Amniotic stem cell (primary cell): ENCODE measurements around the gene COG4.
A peak's percentile ranks its signal among the peaks of the same experiment; 100 is the strongest.
"Not testable (repeated sequence)": the region's sequence is repeated elsewhere in the genome, so short reads cannot be mapped to it uniquely, and the experiment has no call there.

Source experiments
- DNase-seq: peaks from one replicate; lab custom pipeline; 2025; lab: John Stamatoyannopoulos, UW

COG4 gene

DNA sequence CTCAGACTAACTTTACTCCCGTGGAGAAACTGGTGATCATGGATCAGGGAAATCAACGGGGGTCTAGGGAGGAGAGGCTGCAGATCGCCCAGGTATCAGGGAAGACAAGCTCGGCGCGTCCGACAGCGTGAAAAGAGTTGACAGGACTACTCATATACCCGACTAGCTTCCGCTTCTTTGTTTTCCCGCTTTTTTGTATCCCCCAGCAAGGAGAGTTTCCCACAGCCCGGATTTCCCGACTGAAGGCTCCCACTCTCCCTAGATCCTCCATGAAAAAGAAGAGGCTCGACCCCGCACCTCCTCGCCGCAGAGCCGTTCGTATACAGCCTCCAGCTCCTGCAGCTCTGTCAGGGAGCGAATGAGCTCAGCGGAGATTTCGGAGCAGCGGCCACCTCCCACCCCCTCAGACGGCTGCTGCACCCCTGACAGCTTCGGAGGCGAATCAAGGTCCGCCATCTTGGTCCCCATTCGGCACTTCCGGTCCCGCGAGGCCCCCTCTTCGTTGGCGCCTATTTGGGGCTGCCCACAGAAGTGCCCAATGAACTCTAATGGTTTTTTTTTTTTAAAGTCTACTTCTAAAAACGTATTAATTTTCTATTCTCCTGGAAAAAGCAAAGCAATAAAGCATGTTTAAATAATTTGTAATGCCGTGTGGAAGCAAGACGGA, at the start of gene COG4:
TSS of gene COG4 (minus strand) at position 479 of the 667 bp plus-strand sequence. CDS start at position 468, 11 bp downstream.
- peak; percentile 75 for DNase-seq

DNA sequence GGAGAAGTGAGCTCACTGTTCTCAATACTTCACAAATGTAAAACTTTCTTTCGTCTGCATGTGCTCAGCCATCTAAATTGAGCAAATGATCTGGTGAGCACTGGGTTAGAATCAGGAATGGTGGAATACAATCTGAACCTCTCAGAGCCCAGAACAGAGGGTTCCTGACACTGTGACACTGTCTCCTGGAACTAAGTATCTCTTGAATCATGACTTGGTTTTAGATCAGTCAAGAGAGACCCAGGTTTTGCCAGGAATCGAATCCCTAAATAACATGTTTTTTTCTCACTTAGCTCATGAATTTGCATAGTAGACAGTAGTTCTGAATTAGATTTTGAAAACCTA, 49.5 kb upstream of the COG4 start:
- no peak for DNase-seq

DNA sequence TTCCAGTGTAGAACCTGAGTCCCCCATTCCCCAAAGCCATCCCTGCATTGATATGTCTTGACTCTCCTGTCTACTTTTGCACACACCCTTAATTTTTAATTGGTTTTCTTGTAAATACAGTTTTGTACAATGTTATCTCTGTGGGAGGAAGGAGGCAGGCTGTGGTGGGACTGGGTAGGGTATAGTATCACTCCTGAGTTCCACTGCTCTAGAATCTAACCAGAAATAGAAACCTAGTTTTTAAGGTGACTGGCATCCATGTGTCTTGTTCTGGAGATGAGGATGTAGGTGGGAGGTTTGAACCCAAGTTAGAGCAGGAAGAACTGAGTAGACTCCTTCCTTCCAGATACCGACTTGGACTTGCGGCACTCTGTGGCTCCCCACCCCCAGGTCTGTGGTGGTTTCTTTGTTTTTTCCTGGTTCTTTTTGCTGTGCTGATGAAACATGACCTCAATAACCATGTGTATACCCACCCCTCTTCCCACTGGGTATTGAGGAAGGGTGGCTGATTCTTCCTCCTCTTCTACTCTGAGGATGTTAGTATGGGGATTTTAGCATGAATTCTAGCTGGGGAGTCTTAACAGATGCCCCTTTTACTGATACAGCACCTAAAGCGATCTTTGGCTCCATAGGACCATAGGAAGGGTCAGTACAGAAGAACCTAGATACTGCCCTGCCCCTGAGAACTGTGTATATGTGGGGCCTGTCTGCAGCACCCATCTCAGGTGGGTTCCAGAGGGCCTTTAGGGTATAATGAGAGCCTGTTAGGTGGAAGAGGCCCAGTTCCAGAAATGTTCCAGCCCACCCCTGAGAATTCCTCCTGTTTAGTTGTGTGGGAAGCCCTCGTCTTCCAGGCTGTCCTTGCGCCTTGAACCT, 48.9 kb upstream of the COG4 start:
- no peak for DNase-seq

DNA sequence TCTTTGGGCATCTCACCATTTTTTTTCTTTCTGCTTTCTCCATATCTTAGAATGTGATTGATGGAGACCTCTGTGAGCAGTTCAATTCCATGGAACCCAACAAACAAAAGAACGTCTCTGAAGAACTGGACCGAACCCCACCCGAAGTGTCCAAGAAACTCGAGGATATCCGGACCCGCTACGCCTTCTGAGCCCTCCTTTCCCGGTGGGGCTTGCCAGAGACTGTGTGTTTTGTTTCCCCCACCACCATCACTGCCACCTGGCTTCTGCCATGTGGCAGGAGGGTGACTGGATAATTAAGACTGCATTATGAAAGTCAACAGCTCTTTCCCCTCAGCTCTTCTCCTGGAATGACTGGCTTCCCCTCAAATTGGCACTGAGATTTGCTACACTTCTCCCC, 48.3 kb upstream of the COG4 start:
- no peak for DNase-seq

DNA sequence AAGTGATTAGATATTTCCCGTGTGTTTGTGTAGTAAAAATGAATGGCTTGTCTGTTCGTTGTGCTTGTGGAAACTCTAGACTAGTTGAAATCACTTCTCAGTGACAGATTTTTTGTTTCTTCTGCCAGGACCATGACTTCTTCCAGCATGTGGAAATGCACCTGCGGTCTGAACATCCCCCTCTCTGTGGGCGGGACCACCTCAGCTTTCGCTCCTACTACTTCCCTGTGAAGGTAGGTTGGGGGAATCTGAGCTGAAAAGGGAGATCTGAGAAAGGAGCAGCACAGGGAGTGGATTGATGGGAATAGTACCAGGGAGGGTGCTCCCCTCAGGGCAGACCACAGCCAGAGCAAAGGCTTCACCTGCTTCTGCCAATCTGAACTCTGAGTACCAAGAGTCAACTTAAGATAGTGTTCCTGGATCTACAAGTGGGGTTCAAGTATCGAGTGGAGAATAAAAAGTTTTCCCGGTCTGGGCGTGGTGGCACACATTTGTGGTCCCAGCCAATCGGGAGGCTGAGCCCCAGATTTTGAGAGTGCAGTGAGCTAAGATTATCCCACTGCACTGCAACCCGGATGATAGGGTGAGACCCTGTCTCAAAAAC, 47.7 kb upstream of the COG4 start:
- DNase-seq, result no peak

DNA sequence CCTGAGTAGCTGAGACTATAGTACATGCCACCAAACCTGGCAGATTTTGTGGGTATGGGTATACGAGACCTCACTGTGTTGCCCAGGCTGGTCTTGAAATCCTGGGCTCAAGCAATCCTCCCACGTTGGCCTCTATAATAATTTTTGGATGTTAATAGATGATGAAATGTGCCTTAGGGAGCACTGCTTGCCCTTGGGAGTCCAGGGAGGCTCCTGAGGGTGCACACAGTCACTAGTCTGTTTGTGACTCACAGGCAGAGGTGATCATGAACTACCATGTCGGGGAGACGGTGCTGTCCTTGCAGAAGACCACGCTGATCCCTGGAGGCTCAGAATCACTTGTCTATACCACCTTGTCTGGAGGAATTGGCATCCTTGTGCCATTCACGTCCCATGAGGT, 46.4 kb upstream of the COG4 start:
- no peak for DNase-seq

DNA sequence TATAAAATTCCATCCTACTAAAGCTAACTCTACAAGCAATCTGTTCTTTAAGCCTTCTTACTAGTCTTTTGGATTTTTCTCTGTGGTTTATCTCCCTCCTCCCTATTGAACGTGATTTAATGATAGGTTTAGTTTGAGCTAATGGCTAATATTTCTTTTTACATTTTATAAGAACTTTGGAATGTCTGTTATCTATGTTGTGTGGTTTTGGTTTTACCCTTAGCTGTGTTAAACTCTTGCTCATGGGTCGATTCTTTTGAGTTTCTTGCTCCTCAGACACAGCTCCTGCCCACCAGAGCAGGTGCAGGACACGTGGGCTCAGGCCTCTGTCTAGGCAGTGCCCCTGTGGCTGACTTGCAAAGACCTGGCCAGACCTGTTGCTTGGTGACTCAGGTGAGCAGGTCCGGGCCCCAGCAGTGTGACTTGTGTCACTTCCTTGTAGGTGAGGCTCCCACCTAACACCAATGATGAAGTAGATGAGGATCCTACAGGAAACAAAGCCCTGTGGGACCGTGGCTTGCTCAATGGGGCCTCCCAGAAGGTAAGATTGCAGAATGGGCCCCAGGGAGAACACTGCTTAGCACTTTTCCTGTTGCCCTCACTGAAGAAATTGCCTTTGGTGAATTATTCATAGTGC, 45.4 kb upstream of the COG4 start:
- DNase-seq, result no peak

DNA sequence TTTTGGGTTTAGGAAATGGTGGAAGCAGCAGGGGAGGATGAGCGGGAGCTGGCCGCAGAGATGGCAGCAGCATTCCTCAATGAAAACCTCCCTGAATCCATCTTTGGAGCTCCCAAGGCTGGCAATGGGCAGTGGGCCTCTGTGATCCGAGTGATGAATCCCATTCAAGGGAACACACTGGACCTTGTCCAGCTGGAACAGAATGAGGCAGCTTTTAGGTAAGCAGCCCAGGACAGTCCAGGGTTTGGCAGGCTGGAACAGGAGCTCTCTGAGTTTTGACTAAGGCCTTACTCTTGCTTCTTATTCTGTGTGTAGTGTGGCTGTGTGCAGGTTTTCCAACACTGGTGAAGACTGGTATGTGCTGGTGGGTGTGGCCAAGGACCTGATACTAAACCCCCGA, 41.7 kb upstream of the COG4 start:
- DNase-seq, result no peak

DNA sequence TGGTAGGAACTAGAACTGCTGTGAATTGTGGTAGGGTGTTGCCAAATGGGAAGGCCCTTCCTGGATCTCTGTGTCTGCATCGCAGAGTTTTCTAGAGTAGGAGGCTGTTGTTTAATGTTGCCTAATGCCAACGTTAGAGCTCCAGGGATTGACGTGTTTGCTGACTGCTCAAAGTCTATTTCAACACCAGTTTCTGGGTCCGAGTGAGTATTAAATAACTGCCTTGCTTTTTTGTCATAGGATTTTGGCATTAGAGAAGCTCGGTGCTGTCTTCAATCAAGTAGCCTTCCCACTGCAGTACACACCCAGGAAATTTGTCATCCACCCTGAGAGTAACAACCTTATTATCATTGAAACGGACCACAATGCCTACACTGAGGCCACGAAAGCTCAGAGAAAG, 40.3 kb upstream of the COG4 start:
- DNase-seq, result no peak

DNA sequence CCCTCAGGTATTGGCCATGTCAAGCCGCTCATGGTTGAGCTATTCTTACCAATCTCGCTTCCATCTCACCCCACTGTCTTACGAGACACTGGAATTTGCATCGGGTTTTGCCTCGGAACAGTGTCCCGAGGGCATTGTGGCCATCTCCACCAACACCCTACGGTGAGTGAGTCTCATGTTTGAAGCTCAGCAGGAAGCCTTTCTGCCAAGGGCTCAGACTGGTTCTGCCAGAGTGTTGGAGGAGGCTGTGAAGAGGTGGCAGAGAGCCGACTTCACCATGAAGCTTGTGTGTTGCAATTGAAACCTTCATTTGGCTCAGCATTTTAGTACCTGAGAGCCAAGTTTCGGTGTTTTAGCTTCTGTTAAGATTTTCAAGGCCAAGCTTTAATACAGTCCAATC, 38.3 kb upstream of the COG4 start:
- DNase-seq, result no peak

DNA sequence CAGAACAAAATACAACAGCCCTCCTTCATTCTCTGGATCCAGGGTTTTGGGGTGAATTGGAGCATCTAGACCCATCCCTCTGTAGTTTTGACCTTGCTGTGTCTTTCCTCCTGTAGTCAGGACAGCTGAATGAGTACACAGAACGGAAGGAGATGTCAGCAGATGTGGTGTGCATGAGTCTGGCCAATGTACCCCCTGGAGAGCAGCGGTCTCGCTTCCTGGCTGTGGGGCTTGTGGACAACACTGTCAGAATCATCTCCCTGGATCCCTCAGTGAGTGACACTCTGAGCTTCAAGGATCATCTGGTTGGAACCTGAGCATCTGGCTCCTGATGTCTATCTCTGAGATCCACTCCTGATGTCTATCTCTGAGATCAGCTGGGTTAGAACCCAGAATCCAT, 32.7 kb upstream of the COG4 start:
- DNase-seq, result no peak

DNA sequence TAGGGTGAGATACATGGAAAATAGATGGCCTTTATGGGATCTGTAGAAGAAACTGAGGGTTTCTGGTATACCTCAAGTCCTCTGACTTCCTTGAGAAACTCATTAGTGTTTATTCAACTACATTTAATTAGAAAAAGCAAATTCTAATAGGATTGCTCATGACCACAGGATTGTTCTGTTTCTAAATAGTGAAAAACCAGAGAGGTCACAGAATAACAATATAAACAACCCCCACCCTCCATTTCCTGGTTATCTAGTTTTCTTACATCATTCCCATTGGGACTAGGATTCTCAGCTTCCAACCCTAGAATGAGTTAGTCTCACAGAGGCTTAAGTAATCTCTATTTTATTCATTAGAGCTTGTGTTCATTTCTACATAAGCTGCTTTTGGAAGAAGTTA, 30.3 kb upstream of the COG4 start:
- DNase-seq, result no peak

DNA sequence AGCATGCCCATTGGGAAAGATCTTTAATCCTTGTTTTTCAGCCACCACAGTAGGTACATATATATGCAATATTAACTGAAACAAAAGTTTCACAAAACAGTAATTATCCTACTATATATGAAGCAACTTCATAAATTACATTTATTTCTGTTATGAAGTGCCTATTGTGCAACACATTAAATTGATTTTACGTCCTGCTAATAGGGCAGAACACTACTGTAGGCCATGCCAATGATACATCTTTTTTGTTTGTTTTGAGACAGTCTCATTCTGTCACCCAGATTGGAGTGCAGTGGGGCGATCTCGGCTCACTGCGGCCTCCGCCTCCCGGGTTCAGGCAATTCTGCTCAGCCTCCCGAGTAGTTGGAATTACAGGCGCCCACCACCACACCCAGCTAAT, 29.3 kb upstream of the COG4 start:
- no peak for DNase-seq

DNA sequence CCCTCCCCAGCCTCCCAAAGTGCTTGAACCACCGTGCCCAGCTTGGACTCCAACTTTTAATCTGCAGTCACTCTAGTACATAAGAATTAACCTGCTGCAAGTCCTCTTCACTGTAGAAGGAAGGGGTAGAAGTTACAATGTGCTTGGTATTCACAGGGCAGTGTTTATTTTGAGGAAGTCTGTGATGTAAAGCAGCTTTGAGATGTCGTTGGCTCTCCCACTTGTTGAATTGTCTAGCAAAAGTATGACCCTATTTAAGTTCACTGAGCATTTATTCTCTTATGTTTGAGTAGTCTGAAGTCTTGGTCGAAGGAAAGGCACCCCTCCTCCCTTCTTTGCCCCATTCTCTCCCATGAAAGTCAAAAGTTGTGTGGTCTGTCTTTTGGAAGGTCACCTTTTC, 28.4 kb upstream of the COG4 start:
- DNase-seq, result no peak

DNA sequence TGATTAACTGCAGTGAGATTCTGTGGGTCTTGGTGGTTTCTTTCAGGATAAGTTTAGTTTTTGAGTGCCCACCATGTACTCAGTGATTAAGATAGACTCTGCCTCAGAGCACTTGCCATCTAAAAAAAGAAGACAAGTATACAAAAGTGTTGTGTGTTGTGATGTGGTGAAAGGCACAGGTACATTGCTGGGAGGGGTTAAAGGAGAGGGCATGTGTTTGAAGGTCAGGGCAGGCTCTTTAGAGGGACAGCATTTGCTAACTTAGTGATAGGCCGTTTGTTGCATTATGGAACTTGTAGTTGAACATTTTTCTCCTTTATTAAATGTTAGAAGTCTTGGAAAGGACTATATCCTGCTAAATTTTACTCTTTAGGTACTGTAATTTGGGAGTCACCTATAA, 26.7 kb upstream of the COG4 start:
- DNase-seq, result no peak

DNA sequence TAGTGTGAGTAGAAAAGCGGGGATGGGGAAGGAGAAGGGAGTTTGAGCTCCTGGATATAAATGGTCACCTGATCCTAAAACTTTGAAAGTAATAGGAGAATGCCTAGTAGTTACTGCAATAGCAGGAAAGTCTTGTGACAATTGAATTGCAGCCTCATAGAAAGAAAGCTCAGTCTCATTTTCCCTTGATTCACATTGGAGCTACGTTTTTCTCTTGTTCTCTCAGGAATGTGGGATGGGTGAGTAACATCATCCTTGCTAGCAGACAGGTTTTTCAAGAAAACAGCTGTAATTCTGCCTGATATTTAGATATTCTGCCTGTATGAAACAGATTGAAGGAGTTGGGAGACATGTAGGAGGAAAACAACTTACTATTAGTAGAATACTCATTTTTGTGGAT, 25.6 kb upstream of the COG4 start:
- no peak for DNase-seq

DNA sequence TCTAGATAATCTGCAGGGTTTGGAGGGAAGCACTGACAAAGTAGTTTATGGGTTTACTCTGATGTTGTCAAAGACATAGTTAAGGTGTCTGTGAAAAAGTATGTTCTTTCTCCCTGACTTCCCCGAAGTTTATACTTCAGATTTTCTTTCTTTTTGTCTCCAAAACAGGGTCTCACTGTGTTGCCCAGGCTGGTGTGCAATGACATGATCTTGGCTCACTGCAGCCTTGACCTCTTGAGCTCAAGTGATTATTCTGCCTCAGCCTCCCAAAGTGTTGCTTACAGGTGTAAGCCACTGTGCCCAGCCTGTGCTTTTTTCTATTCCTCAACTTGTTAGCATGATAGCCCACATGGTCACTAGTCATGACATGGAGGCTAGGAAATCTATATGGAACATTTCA, 21.2 kb upstream of the COG4 start:
- no peak for DNase-seq

DNA sequence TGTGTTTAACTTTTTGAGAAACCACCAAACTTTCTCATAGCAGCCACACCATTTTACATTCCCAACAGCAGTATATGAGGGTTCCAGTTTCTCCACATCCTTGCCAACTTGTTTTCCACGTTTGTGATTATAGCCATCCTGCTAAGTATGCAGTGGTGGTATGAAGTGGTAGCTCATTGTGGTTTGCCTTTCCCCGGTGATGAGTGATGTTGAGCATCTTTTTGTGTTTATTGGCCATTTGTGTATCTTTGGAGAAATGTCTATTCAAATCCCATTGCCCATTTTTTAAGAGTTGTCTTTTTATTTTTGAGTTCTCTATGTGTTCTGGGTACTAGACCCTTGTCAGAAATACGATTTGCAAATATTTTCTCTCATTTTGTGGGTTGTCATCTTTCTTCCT, 17.6 kb upstream of the COG4 start:
- DNase-seq, result no peak

DNA sequence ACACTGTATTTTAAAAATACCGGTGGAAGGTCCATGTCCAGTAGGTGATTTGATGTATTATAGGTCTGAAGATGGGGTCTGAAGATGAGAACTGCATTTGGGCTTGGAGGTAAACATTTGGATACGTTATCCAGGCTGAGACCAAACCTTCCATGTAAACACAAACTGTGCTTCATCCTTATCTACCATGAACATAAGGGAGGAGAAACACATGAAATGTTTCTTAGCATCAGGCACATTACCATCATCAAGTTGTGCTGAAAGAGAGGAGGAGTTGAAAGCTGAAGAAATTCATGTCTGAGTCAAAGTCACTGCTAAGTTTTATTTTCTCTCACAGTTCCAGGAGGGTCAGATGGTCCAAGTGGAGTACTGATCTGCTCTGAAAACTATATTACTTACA, 11.6 kb upstream of the COG4 start:
- DNase-seq, result no peak

DNA sequence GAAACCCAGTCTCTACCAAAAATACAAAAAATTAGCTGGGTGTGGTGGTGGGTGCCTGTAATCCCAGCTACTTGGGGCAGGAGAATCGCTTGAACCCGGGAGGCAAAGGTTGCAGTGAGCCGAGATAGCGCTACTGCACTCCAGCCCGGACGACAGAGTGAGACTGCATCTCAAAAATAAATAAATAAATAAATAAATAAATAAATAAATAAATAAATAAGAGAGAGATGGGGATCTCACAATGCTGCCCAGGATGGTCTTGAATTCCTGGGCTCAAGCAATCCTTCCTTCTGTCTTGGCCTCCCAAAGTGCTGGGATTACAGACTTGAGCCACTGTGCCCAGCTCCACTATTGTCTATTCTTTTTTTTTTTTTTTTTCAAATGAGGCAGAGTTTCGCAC, 6.6 kb upstream of the COG4 start:
- not testable (repeated sequence) for DNase-seq

DNA sequence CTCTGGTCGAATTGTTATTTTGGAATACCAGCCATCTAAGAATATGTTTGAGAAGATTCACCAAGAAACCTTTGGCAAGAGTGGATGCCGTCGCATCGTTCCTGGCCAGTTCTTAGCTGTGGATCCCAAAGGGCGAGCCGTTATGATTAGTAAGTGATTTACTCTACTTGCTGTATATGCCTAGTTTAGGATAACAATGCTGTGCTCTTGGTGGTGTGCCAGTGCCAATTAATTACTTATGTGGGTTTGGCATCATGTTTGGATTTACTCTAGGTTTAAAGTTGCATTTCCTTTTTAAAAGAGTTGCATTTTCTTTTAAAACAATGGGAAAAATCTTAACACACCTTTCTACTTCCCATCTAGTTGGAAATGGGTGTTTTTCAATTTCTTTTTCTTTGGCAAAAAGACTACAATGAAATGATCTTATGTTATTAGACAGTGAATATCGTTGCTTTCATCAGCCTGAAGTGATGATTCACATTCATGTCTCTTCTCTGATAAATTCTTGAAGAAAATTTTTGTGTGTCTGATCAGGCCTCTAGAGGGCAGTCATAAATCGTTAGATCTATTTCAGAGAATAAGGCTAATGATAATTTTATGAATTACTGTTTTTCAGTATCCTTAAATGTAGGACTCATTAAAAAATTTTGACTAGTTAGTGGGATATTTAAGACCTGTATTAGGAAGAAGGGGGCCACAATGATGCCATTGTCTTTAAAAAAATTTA, 5.9 kb upstream of the COG4 start:
- DNase-seq, result no peak

DNA sequence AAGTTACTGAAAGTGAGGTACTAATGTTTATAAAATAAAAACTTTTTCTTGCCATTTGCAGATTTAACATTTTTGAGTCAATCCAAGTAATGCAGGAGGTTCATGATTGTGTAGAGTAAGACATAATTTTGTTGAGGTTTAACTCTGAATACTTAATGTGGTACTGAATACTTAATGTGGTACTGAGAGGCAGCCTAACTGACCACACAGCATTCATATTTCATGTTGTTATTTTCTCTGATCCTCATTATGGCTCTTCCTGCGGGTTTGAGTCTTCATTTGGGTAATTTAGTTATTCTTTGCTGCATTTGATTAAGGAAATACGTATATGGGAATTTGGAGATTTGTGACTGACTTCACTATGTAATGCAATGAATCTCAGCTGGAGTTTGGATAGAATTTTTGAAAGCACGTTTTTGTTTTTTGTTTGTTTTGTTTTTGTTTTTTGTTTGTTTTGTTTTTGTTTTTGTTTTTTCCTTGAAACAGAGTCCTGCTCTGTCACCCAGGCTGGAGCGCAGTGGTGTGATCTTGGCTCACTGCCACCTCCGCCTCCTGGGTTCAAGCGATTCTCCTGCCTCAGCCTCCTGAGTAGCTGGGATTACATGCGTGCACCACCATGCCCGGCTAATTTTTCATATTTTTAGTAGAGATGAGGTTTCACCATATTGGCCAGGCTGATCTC, 4.1 kb upstream of the COG4 start:
- DNase-seq, result no peak
